Gastroesophageal sphincter (tissue), 3 donors: ENCODE results near the gene API5.

ENCODE experiments used
- CTCF ChIP-seq, 4 experiments: fragments of 200-600 bp in 2 of 4; fragments of 450-650 bp in 2 of 4; sonication (generic) in 1 of 4; IDR thresholded peaks; one replicate each; pipeline ENCODE4 v1.5.1; 2017 to 2019; ENCODE audit warnings: antibody characterized with exemption in 4 of 4, mild to moderate bottlenecking in 2 of 4, moderate library complexity in 2 of 4
- POLR2A ChIP-seq, 2 donors: fragments of 450-650 bp; IDR thresholded peaks; one replicate each; pipeline ENCODE4 v1.6.1; 2017; ENCODE audit warnings: antibody characterized with exemption in 2 of 2, mild to moderate bottlenecking in 2 of 2, moderate library complexity in 1 of 2
- POLR2AphosphoS5 ChIP-seq: sonication (generic); formaldehyde crosslinking; IDR thresholded peaks from one replicate; pipeline ENCODE4 v1.6.1; 2017; ENCODE audit warnings: antibody characterized with exemption

DNA sequence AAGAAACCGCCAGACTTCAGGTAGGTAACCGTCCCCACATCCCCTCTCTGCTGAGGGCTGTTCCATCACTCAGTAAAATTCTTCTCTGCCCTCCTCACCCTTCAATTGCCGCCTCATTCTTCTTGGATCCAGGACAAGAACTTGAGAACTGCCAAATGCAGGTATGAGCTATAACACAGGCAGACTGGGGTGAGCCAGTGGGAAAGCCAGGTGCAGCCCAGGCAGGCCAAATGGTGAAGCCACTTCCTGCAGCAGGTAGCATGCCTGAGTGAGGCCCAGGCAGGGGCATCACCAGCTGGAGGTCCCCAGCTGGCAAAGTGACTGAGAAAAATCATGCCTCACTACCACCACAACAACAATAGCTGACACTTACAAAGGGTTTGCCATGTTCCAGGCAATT, 22.4 kb upstream of the API5 start:
- TF ChIP-seq POLR2AphosphoS5 (no peak), CTCF (IDR thresholded peaks at IDR 0.05) (no peak), POLR2A (IDR thresholded peaks at IDR 0.05) (no peak)
